GM21367 (cell line): ENCODE results near the gene UQCC3.
A peak's percentile ranks its signal among the peaks of the same experiment; 100 is the strongest.
"Not testable (repeated sequence)": the region's sequence is repeated elsewhere in the genome, so short reads cannot be mapped to it uniquely, and the experiment has no call there.

Experiments
- ATAC-seq: cut with Tn5 transposase; IDR thresholded peaks from one replicate; pipeline ENCODE4 v1.9.1; 2021; ENCODE audit not compliant: unreplicated experiment

The UQCC3 gene

GRCh38 chr11:62702246-62702645, 30.8 kb downstream of the UQCC3 start:
- no peak for ATAC-seq

- not testable (repeated sequence) for ATAC-seq
These were observed 32.4 kb downstream of the UQCC3 start for GRCh38 chr11:62703921-62704320.

- no peak for ATAC-seq
These were observed 33.9 kb downstream of the UQCC3 start for GRCh38 chr11:62705413-62705812.

GRCh38 chr11:62705880-62706849, 34.7 kb downstream of the UQCC3 start:
- ATAC-seq = peak; percentile 54

GRCh38 chr11:62706850-62707247, 35.4 kb downstream of the UQCC3 start:
- ATAC-seq = no peak

- ATAC-seq = no peak
These were observed 35.9 kb downstream of the UQCC3 start, which contains the start of the genes BSCL2 and GNG3 for GRCh38 chr11:62707277-62707861. Gene BSCL2 (minus strand): TSS chr11:62707424. CDS start chr11:62707195, 229 bp downstream. Gene GNG3 (plus strand): TSS chr11:62707676. CDS start chr11:62708296, 620 bp downstream.

- ATAC-seq = no peak
These were observed 36.9 kb downstream of the UQCC3 start for GRCh38 chr11:62708392-62708791.

- no peak for ATAC-seq
These were observed 37.3 kb downstream of the UQCC3 start for GRCh38 chr11:62708793-62709192.

GRCh38 chr11:62709247-62710000, 38.0 kb downstream of the UQCC3 start:
- peak; percentile 56 for ATAC-seq

GRCh38 chr11:62710001-62710345, 38.5 kb downstream of the UQCC3 start:
- no peak for ATAC-seq

GRCh38 chr11:62712276-62712812, 40.9 kb downstream of the UQCC3 start:
- ATAC-seq = no peak

GRCh38 chr11:62712861-62713260, 41.4 kb downstream of the UQCC3 start:
- no peak for ATAC-seq

- no peak for ATAC-seq
These were observed 41.9 kb downstream of the UQCC3 start for GRCh38 chr11:62713343-62713742.

- ATAC-seq = no peak
These were observed 44.0 kb downstream of the UQCC3 start for GRCh38 chr11:62715150-62716130.

GRCh38 chr11:62716206-62716605, 44.7 kb downstream of the UQCC3 start:
- no peak for ATAC-seq

GRCh38 chr11:62716816-62717215, 45.3 kb downstream of the UQCC3 start:
- no peak for ATAC-seq

GRCh38 chr11:62719302-62719978, 48.0 kb downstream of the UQCC3 start:
- no peak for ATAC-seq

GRCh38 chr11:62721994-62722393, 50.5 kb downstream of the UQCC3 start:
- ATAC-seq = no peak
